ENCODE results near the gene CCDC187. TPM values are rescaled to one million over a fixed set of nuclear protein-coding genes. Genes with fewer than 3 reads are reported as not detected.

Gene CCDC187
- total RNA-seq, 1 donor from 2014 or later, result 6.6 TPM

- intact Hi-C loops (cut with DNase I), result no loop called here
- no peak for ATAC-seq
- H3K36me3 ChIP-seq, result no peaks in the 10 kb centered on the region
Observed at GRCh38 chr9:136314056-136314416, 10.1 kb upstream of the CCDC187 start.

GRCh38 chr9:136313111-136314055, 9.5 kb upstream of the CCDC187 start:
- H3K36me3 ChIP-seq, result no peaks in the 10 kb centered on the region
- H3K27ac ChIP-seq, result no peak overlapping the region
- H3K27me3 ChIP-seq (ENCODE audit: low read depth), result peaks cover 17% of the 10 kb centered on the region
- H3K4me3 ChIP-seq, result no peak overlapping the region
- H3K4me1 ChIP-seq, result no peaks in the 10 kb centered on the region
- intact Hi-C loops (cut with DNase I), result no loop called here
- H3K9me3 ChIP-seq, result peaks cover 8% of the 10 kb centered on the region
- DNase-seq (no peak), ATAC-seq (no peak)
- no peak for TF ChIP-seq CTCF (IDR thresholded peaks at IDR 0.05)

More at GRCh38 chr9:136314056-136314416, 10.1 kb upstream of the CCDC187 start:
- H3K4me3 ChIP-seq, result no peak overlapping the region
- peaks cover 17% of the 10 kb centered on the region for H3K27me3 ChIP-seq (ENCODE audit: low read depth)
- no peak for TF ChIP-seq CTCF (IDR thresholded peaks at IDR 0.05)
- H3K4me1 ChIP-seq, result no peaks in the 10 kb centered on the region
- no peak overlapping the region for H3K27ac ChIP-seq
- no peak for DNase-seq
- peaks cover 8% of the 10 kb centered on the region for H3K9me3 ChIP-seq

- Histone ChIP-seq H3K4me1 (no peaks in the 10 kb centered on the region), H3K27me3 (ENCODE audit: low read depth) (peaks cover 17% of the 10 kb centered on the region), H3K27ac (no peak overlapping the region), H3K4me3 (no peak overlapping the region), H3K9me3 (peaks cover 8% of the 10 kb centered on the region), H3K36me3 (no peaks in the 10 kb centered on the region)
- TF ChIP-seq CTCF (IDR thresholded peaks at IDR 0.05), result peak; percentile 69
- ATAC-seq, result peak; percentile 64 to 66
- intact Hi-C loops (cut with DNase I), result no loop called here
- DNase-seq, result no peak
Observed at GRCh38 chr9:136312436-136312835, 8.5 kb upstream of the CCDC187 start.

GRCh38 chr9:136312009-136312375, 8.1 kb upstream of the CCDC187 start:
- intact Hi-C loops (cut with DNase I), result no loop called here
- Histone ChIP-seq H3K4me1 (no peaks in the 10 kb centered on the region), H3K4me3 (no peak overlapping the region), H3K27ac (no peak overlapping the region), H3K9me3 (peaks cover 8% of the 10 kb centered on the region), H3K27me3 (ENCODE audit: low read depth) (peaks cover 17% of the 10 kb centered on the region), H3K36me3 (no peaks in the 10 kb centered on the region)
- TF ChIP-seq CTCF (IDR thresholded peaks at IDR 0.05), result no peak
- ATAC-seq (no peak), DNase-seq (no peak)

- intact Hi-C loops (cut with DNase I), result no loop called here
- no peaks in the 10 kb centered on the region for H3K4me1 ChIP-seq
- DNase-seq (no peak), ATAC-seq (peak; percentile 8 to 11)
- peaks cover 17% of the 10 kb centered on the region for H3K27me3 ChIP-seq (ENCODE audit: low read depth)
- H3K4me3 ChIP-seq, result no peak overlapping the region
- no peak for TF ChIP-seq CTCF (IDR thresholded peaks at IDR 0.05)
- no peak overlapping the region for H3K27ac ChIP-seq
- peaks cover 8% of the 10 kb centered on the region for H3K9me3 ChIP-seq
- no peaks in the 10 kb centered on the region for H3K36me3 ChIP-seq
Observed at GRCh38 chr9:136311051-136312008, 7.4 kb upstream of the CCDC187 start.

Data from lower lobe of right lung (tissue), 2 donors.